ENCODE results near the gene CEP76.

CEP76 gene, protein sequence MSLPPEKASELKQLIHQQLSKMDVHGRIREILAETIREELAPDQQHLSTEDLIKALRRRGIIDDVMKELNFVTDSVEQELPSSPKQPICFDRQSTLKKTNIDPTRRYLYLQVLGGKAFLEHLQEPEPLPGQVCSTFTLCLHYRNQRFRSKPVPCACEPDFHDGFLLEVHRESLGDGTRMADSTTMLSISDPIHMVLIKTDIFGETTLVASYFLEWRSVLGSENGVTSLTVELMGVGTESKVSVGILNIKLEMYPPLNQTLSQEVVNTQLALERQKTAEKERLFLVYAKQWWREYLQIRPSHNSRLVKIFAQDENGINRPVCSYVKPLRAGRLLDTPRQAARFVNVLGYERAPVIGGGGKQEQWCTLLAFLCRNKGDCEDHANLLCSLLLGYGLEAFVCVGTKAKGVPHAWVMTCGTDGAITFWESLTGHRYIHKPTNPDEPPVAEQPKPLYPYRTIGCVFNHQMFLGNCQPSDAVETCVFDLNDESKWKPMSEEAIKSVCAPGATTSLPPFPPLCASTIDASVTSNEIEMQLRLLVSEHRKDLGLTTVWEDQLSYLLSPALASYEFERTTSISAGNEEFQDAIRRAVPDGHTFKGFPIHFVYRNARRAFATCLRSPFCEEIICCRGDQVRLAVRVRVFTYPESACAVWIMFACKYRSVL

DNA sequence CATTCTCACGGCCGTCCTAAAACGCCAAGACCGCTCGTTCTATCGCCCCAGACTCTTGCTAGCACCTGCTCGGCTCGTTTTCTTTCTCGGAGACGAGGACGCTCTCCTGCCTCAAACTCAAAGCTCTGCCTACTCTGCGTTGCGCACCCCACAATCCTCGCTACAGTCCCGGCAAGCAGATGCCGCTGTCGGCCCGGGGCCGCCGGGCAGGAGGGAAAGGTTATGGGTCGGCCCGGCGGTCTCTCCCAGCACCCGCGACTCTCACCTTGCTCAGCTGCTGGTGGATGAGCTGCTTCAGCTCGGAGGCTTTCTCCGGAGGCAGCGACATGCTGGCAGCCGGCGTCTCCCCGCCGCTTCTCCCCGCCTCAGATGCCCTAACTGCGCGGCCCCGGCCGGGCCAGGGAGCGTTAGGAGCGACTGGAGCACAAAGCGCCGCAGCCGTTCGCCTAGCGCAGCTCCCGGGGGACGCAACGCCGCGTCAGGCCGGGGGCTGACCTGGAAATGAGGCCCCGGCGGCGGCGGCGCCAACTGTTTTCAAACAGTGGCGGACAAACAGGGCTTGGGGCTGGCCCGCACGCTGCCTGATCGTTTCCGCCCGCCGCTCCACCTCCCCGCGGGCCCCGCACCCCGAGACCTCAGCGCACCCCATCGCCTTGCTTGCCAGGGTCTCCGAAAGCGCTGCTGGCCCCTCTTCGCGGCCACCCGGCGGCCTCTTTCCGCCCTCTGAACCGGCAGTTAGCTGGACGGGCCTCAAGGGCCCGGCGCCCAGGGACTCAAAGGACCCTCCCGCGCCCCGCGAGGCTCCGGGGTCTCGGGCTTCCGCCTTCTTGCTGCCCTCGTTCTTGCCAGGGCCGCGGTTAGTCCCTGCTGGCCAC, at the start of gene CEP76, which contains the start of gene PSMG2:
Gene CEP76 (minus strand): TSS at position 503 of the 875 bp plus-strand sequence. CDS start 175 bp downstream, at position 328.
Gene PSMG2 (plus strand): TSS at position 822 of the 875 bp plus-strand sequence. CDS start 66 bp downstream, outside the sequence.
- peak; percentile 57 for DNase-seq

- no peak for DNase-seq
Observed at GRCh38 chr18:12751891-12752290, 49.4 kb upstream of the CEP76 start.

DNA sequence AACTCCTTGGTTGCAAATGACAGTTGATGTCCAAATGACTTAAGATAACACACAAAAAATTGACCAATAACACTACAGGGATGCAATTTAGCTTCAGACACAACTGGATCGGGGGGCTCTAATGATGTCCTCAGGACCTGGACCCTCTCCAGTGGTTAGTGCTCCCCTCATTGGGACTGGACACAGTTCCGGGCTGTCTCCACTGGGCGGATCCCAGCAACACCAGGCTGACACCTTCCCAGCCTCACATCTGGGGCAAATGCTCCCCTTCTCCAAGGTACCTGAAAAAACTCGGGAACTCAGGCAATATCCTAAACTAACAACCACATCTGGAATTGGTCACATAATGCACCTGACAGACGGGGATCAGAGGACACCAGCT, 49.0 kb upstream of the CEP76 start:
- DNase-seq, result no peak

DNA sequence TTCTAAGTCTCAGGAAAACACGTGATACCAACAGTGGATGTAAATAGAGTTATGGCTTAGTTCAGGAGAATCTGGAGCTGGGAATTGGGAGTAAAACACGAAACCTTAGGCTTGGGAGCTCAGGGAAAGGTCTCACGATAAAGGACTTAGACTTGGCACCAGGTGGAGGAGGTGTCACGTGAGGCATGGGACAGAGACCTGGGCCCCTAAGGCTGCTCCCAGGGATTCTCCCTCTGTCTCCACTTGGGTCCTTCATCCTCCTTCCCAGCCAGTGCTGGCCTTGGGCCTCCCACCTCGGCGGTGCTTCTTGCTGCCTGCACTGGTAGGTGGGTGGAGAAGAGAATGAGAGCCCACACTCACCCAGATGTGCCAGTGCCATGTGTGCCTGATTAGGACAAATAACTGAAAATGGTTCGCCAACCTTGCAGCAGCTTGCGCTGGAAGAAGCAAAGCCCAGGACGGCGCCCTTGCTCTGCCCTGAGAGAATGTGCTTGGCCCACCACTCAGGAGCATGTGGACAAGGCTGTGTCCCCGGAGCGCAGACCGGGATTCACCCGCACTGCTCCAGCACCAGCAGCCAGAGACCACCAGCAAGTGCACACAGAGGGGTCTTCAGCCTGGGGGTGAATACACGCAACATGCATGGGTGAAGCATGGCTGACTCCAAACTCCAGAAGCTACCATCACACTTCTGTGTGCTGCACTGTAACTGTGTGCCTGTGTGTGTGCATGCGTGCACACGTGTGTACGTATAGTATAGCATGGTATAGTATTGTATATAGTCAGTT, 48.4 kb upstream of the CEP76 start:
- no peak for DNase-seq

- no peak for DNase-seq
Observed at GRCh38 chr18:12750076-12750714, 47.7 kb upstream of the CEP76 start.

DNA sequence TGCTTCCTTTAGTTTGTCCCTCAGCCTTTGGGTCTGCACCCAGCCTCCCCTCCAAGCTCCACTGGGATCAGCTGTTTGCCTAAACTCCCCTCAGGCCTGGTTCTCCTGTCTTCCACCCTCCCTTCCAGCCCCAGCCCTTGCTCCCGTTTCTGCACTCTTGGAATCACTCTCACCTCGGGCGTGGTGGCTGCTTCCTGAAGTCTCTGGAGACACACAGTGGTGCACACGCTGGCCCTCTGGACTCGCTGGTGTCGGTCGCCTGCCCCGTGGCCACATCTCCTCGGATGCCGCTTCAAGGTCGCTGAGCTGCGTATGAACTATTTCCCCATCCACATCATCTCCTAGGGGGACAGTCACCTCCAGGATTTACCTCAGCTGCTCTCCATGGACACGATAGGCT, 46.6 kb upstream of the CEP76 start:
- DNase-seq, result no peak

DNA sequence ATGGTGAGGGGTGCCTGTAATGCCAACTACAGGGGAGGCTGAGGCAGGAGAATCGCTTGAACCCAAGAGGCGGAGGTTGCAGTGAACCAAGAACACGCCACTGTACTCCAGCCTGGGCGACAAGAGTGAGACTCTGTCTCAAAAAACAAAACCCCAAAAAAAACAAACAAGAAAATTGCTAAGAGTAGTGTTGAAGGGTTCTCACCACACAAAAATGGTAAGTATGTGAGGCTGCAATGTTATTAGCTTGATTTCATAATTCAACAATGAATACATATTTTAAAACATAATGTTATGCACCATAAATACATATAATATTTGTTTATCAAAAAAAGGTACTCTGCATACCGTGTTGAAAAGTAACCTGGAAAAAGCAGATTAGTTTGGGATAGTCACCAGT, 46.1 kb upstream of the CEP76 start:
- no peak for DNase-seq

- DNase-seq, result no peak
Observed at GRCh38 chr18:12747530-12748315, 45.2 kb upstream of the CEP76 start.

- DNase-seq, result no peak
Observed at GRCh38 chr18:12745095-12745795, 42.7 kb upstream of the CEP76 start.

GRCh38 chr18:12744103-12744502, 41.6 kb upstream of the CEP76 start:
- no peak for DNase-seq

DNA sequence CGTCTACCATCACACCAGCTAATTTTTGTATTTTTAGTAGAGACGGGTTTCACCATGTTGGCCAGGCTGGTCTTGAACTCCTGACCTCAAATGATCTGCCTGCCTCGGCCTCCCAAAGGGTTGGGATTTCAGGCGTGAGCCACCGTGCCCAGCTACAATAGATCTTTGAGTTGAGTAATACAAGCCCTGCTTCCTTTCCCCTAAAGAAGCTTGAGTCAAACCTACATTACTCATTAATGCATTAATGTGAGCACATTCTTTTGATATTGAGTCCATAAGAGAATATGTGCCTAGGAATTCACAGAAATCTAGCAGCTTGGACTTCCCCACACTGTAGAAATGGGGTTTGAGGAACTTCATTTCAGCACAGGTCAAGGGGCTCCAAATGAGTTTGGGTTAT, 39.9 kb upstream of the CEP76 start:
- DNase-seq, result no peak

- DNase-seq, result no peak
Observed at GRCh38 chr18:12741351-12741750, 38.8 kb upstream of the CEP76 start.

DNA sequence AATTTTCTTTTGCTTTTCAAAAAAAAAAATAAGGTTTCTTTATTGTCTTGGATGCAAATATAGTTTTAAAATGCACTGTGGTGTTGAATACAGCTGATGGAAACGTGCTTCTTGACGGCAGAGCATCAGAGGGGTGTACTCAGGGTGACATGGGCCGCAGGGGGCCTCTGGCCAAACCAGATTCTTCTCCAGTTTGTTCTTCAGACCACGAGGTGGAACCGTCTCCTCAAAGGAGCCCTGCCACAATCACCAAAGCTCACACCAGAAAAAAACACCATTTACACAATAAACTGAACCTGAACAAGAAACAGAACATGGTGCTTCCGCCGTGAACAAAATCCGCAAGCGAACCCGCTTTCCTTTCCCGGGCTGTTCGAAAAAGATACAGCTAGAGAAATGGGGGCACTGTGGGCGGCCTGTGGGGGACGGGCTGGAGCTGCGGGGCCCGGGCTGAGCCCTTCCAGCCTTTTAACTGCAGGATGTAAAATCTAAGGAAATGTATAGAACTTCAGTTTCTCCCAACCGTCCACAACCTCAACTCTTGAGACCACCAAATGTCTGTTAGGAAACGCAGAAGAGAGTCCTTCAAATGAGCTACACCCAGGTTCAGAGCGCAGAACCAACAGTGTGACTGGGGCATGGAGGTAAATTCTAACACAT, 34.9 kb upstream of the CEP76 start:
- no peak for DNase-seq

- peak; percentile 52 for DNase-seq
Observed at GRCh38 chr18:12726774-12727550, 24.4 kb upstream of the CEP76 start.

DNA sequence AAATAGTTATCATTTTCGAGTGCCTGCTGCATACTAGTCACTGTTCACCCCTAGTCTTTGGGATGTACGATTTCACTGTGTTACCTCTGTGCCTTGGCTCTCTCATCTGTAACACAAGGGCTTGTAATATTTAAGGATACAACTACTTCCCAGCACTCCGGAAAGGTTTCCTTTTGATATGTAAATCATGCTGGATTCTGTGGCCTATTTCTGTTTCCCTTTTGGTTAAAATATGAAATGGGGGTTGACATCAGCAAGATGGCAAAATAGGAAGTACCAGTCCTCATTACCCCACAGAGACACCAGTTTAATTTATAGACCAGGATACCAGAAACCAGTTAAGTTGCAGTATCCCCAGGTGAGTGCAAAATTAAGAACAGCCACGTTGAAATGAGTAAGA, 23.8 kb upstream of the CEP76 start:
- DNase-seq, result no peak

DNA sequence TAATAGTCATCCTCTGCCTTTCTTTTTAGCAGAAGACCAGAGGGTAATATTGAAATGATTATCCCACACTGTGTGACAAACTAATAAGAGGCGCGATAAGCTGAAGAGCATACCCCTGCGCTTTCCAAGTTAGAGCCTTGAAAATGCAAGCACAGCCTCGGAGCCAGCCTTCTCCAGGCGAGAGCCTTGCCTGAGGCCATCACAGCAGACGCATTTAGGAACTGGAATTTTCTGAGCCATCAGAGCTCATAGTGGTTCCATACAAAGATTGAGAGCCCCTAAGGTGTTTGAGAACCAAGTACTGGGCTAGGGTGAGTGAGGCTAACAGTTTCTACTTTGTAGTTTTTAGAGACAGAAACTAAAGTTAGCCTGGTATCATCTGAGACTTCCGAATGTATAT, 20.2 kb upstream of the CEP76 start:
- no peak for DNase-seq

GRCh38 chr18:12721495-12722275, 19.2 kb upstream of the CEP76 start:
- DNase-seq, result no peak

GRCh38 chr18:12711446-12711845, 8.9 kb upstream of the CEP76 start:
- DNase-seq, result no peak
